K562 (cell line): ENCODE data around the gene ADAM33. TPM values are rescaled to one million over a fixed set of nuclear protein-coding genes. Genes with fewer than 3 reads are reported as not detected.

Source experiments
- ATAC-seq: fragments of 200-7000 bp; cut with Tn5 transposase; 3 replicates; pipeline ENCODE4 v1.9.1; 2020; ENCODE audit warnings: moderate library complexity
- BruUV-seq: library from RNA; stranded (reverse); fragments of 400-500 nt; replicated peaks from 2 replicates; lab custom pipeline; 2021; lab: Mats Ljungman, UMichigan
- CTCF ChIA-PET: fragments of 300-600 bp; formaldehyde crosslinking; extraction: SDS; loops from one replicate; lab custom pipeline; 2021; ENCODE audit warnings: low intra/inter-chr PET ratio; lab: Yijun Ruan, JAX
- POLR2A ChIA-PET: fragments of 300-600, 350-650 bp; sonication (Branson Sonifier 250); formaldehyde crosslinking; extraction: SDS; loops from one replicate; lab custom pipeline; 2021; ENCODE audit warnings: antibody characterized with exemption, inconsistent platforms; lab: Yijun Ruan, JAX
- DNase-seq, 4 experiments: peaks; one replicate each; pipeline versions ENCODE4 v3.0.0 to v3.0.0-alpha.2; 2011 to 2018; ENCODE audit warnings: low spot score in 3 of 4, mixed read lengths in 3 of 4; ENCODE audit errors: extremely low read depth in 1 of 4
- FAIRE-seq: peaks from 2 replicates; lab custom pipeline; 2011; peaks lifted over from hg19 to GRCh38; lab: Jason Lieb, UNC
- H2AFZ ChIP-seq: 2 replicates; pipeline ENCODE4 v1.6.0; 2011; ENCODE audit warnings: low read depth, low read length, control low read depth, inconsistent platforms
- H3K27ac ChIP-seq: fragments of 200-600 bp; 3 replicates; pipeline ENCODE4 v1.8.0; 2011; ENCODE audit warnings: low read depth, mild to moderate bottlenecking, control low read depth, inconsistent platforms, low read length, moderate library complexity, mixed read lengths; ENCODE audit errors: extremely low read depth
- H3K27me3 ChIP-seq, 2 experiments: fragments of 300-600 bp in 1 of 2; 2 replicates in 1 of 2; 3 replicates in 1 of 2; pipeline versions ENCODE4 v1.6.0 to v1.8.0; 2011; ENCODE audit warnings: inconsistent platforms in 2 of 2, low read length in 2 of 2, mild to moderate bottlenecking in 1 of 2, mixed read lengths in 1 of 2, moderate library complexity in 1 of 2; ENCODE audit not compliant: control insufficient read depth in 2 of 2, insufficient read depth in 2 of 2
- H3K36me3 ChIP-seq: fragments of 300-600 bp; 3 replicates; pipeline ENCODE4 v1.8.0; 2011; ENCODE audit warnings: mild to moderate bottlenecking, low read length, inconsistent platforms; ENCODE audit not compliant: control insufficient read depth, insufficient read depth
- H3K4me1 ChIP-seq, 2 experiments: fragments of 200-600 bp in 1 of 2; replicated peaks in 1 of 2; 2 replicates in 1 of 2; 3 replicates in 1 of 2; pipeline versions ENCODE4 v1.5.1 to v1.8.0; 2011; ENCODE audit warnings: inconsistent platforms in 2 of 2, low read length in 2 of 2, mild to moderate bottlenecking in 1 of 2, mixed read lengths in 1 of 2, moderate library complexity in 1 of 2; ENCODE audit not compliant: control insufficient read depth in 2 of 2, insufficient read depth in 2 of 2
- H3K4me2 ChIP-seq: 2 replicates; pipeline ENCODE4 v1.6.1; 2011; ENCODE audit warnings: low read length, control low read depth, inconsistent platforms, mixed read lengths; ENCODE audit not compliant: insufficient read depth
- H3K4me3 ChIP-seq: fragments of 200-600 bp; sonication (generic), shearing (Covaris generic); 2 replicates; pipeline ENCODE4 v1.5.1; 2016; ENCODE audit warnings: control low read depth, inconsistent platforms
- H3K79me2 ChIP-seq: fragments of 200-600 bp; 3 replicates; pipeline ENCODE4 v1.8.0; 2011; ENCODE audit warnings: low read length, inconsistent platforms; ENCODE audit not compliant: control insufficient read depth, insufficient read depth
- H3K9ac ChIP-seq, 2 experiments: 2 replicates each; pipeline versions ENCODE4 v1.6.0 to v1.6.1; 2011; ENCODE audit warnings: low read depth in 2 of 2, low read length in 2 of 2, control low read depth in 1 of 2, inconsistent platforms in 1 of 2, mild to moderate bottlenecking in 1 of 2, mixed read lengths in 1 of 2; ENCODE audit not compliant: insufficient read depth in 1 of 2
- H3K9me1 ChIP-seq: one replicate; pipeline ENCODE4 v1.6.0; 2011; ENCODE audit warnings: inconsistent platforms, mild to moderate bottlenecking, low read length, moderate library complexity; ENCODE audit not compliant: control insufficient read depth, insufficient read depth
- H3K9me3 ChIP-seq: replicated peaks from 2 replicates; pipeline ENCODE4 v1.5.1; 2011; ENCODE audit warnings: low read depth, low read length, inconsistent platforms; ENCODE audit not compliant: control insufficient read depth, insufficient read depth
- H4K20me1 ChIP-seq: replicated peaks from 2 replicates; pipeline ENCODE4 v1.6.1; 2011; ENCODE audit warnings: low read length, inconsistent platforms, mixed read lengths; ENCODE audit not compliant: control insufficient read depth, insufficient read depth
- ETV1 ChIP-seq: fragments of 450-650 bp; conservative IDR thresholded peaks from 2 replicates; pipeline ENCODE4 v1.6.1; 2016; ENCODE audit warnings: missing genetic modification characterization, control low read depth, low read depth, missing compliant biosample characterization
- WGBS: fragments of 100-300 bp; shearing (Covaris generic); methylation state at CpG from one replicate; pipeline ENCODE4 v1.1.6; 2016; ENCODE audit warnings: low coverage, mixed read lengths; ENCODE audit not compliant: insufficient coverage; ENCODE audit errors: missing lambda C conversion rate; 5-methylcytosine and 5-hydroxymethylcytosine counted together
- in situ Hi-C: fragments of 300-500 bp; cut with MboI; formaldehyde crosslinking; loops from 4 replicates; pipeline ENCODE4 v1.15.0; 2018; ENCODE audit warnings: inconsistent platforms, mixed read lengths
- intact Hi-C: fragments of 100-400 bp; cut with micrococcal nuclease; formaldehyde crosslinking; loops from 2 replicates; pipeline ENCODE4 v1.14.2; 2022
- polyA plus RNA-seq, 8 experiments: library from polyadenylated mRNA; depleted of rRNA in 4 of 8; stranded (reverse) in 5 of 8; unstranded in 3 of 8; fragments of >200 nt; fragmentation: Nextera tagmentation in 2 of 8; fragmentation: Illumina TruSeq in 1 of 8; extraction: Ambion mirVana in 2 of 8; extraction: Trizol in 1 of 8; gene quantifications; 2 replicates each; pipeline versions ENCODE4 v1.2.1 to v1.2.3, GENCODE V29; 2011 to 2014; ENCODE audit warnings: inconsistent platforms in 1 of 8, missing spikeins in 1 of 8
- total RNA-seq, 7 experiments: library from RNA; depleted of rRNA in 6 of 7; stranded (reverse); fragments of >200 nt in 6 of 7; fragmentation: Illumina TruSeq in 2 of 7; extraction: Trizol in 2 of 7; gene quantifications; 2 replicates each; pipeline versions ENCODE4 v1.2.1 to v1.2.3, GENCODE V29; 2011 to 2021; ENCODE audit warnings: low replicate concordance in 1 of 7
- TF ChIP-seq, protein P1 (sequence below), 3 experiments: IDR thresholded peaks in 2 of 3; conservative IDR thresholded peaks in 1 of 3; 2 replicates each; pipeline ENCODE4 v1.5.1; 2011 to 2012; ENCODE audit warnings: low read length in 3 of 3, mild to moderate bottlenecking in 3 of 3, control low read depth in 2 of 3, improper control_type of control experiment in 1 of 3, inconsistent platforms in 1 of 3, low read depth in 1 of 3, mixed read lengths in 1 of 3, moderate library complexity in 1 of 3; ENCODE audit not compliant: insufficient read depth in 2 of 3

The ADAM33 gene
- total and polyA plus RNA-seq, 9 of the 15 experiments (the other 6 are each of a cell fraction or from before 2014, with no cell fraction given): not detected

GRCh38 chr20:3621111-3621510 is 60.7 kb downstream of the ADAM33 start:
- POLR2A ChIA-PET: no interaction called here
- CTCF ChIA-PET: no interaction called here
- Histone ChIP-seq H2AFZ (no peak overlapping the region), H3K4me3 (no peak overlapping the region), H3K27me3 (no peaks in the 10 kb centered on the region), H3K4me1 (no peaks in the 10 kb centered on the region; a peak in 1 of 5 replicates), H3K36me3 (no peaks in the 10 kb centered on the region), H3K79me2 (no peaks in the 10 kb centered on the region), H3K27ac (no peak overlapping the region), H4K20me1 (no peaks in the 10 kb centered on the region), H3K9ac (no peak overlapping the region), H3K9me3 (no peaks in the 10 kb centered on the region), H3K9me1 (no peaks in the 10 kb centered on the region), H3K4me2 (no peak overlapping the region)
- FAIRE-seq: no peak
- BruUV-seq: no TSS peak
- TF ChIP-seq, protein P1, sequence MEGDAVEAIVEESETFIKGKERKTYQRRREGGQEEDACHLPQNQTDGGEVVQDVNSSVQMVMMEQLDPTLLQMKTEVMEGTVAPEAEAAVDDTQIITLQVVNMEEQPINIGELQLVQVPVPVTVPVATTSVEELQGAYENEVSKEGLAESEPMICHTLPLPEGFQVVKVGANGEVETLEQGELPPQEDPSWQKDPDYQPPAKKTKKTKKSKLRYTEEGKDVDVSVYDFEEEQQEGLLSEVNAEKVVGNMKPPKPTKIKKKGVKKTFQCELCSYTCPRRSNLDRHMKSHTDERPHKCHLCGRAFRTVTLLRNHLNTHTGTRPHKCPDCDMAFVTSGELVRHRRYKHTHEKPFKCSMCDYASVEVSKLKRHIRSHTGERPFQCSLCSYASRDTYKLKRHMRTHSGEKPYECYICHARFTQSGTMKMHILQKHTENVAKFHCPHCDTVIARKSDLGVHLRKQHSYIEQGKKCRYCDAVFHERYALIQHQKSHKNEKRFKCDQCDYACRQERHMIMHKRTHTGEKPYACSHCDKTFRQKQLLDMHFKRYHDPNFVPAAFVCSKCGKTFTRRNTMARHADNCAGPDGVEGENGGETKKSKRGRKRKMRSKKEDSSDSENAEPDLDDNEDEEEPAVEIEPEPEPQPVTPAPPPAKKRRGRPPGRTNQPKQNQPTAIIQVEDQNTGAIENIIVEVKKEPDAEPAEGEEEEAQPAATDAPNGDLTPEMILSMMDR (IDR thresholded peaks at IDR 0.05 in 2 of 3, conservative IDR thresholded peaks at IDR 0.05 in 1 of 3; ENCODE audit: insufficient read depth in 2 of 3, low read depth in 1 of 3, low read length in 3 of 3): 0 out of 6 replicates have a peak, but pooled peaks of 2 of the 3 experiments have one; percentile 3 to 27
- no peak for TF ChIP-seq ETV1
- 68% methylated on average over 6 of the region's 8 CpGs for WGBS
- DNase-seq: no peak
- peak; percentile 48; the same call in 1 of the 3 replicates for ATAC-seq
- intact Hi-C loops (loop anchor here (10.0 kb wide), 1 partner anchor 56 kb away; no protein-coding TSS in a partner anchor), in situ Hi-C loops (no loop called here)

Other genes with a start within 250 kb of the ADAM33 start
Only the 7 nearest of the 11 such genes appear.
- not detected in 2 replicates for gene GFRA4, start 18.6 kb downstream of the ADAM33 start, total RNA-seq (2014; rRNA removed)
- not detected in 2 replicates for gene GFRA4, start 18.6 kb downstream of the ADAM33 start, total RNA-seq (2014; rRNA removed; fragmentation: Illumina TruSeq; extraction: Trizol)
- not detected in 2 replicates for gene GFRA4, start 18.6 kb downstream of the ADAM33 start, total RNA-seq (2015; rRNA removed; fragmentation: Illumina TruSeq; extraction: Trizol)
- not detected in 2 replicates for gene GFRA4, start 18.6 kb downstream of the ADAM33 start, total RNA-seq (2021)
- gene GFRA4, start 18.6 kb downstream of the ADAM33 start, polyA plus RNA-seq (2011; rRNA removed): not detected in 2 replicates
- not detected in 2 replicates for gene GFRA4, start 18.6 kb downstream of the ADAM33 start, polyA plus RNA-seq (2014; fragmentation: Illumina TruSeq; extraction: Trizol)
- not detected for gene GFRA4, start 18.6 kb downstream of the ADAM33 start, polyA plus RNA-seq (2014; fragmentation: Nextera tagmentation; extraction: Ambion mirVana)
- not detected in 2 replicates for gene GFRA4, start 18.6 kb downstream of the ADAM33 start, polyA plus RNA-seq (2014; rRNA removed)
- 0.05 TPM in 1 of 2 replicates, not detected in the other for gene SIGLEC1, start 30.6 kb upstream of the ADAM33 start, total RNA-seq (2014; rRNA removed)
- not detected in 2 replicates for gene SIGLEC1, start 30.6 kb upstream of the ADAM33 start, total RNA-seq (2014; rRNA removed; fragmentation: Illumina TruSeq; extraction: Trizol)
- gene SIGLEC1, start 30.6 kb upstream of the ADAM33 start, total RNA-seq (2015; rRNA removed; fragmentation: Illumina TruSeq; extraction: Trizol): not detected in 2 replicates
- 0.04 and 0.07 TPM in 2 replicates for gene SIGLEC1, start 30.6 kb upstream of the ADAM33 start, total RNA-seq (2021)
- gene SIGLEC1, start 30.6 kb upstream of the ADAM33 start, polyA plus RNA-seq (2011; rRNA removed): not detected in 2 replicates
- gene SIGLEC1, start 30.6 kb upstream of the ADAM33 start, polyA plus RNA-seq (2014; fragmentation: Illumina TruSeq; extraction: Trizol): not detected in 2 replicates
- not detected for gene SIGLEC1, start 30.6 kb upstream of the ADAM33 start, polyA plus RNA-seq (2014; fragmentation: Nextera tagmentation; extraction: Ambion mirVana)
- not detected in 2 replicates for gene SIGLEC1, start 30.6 kb upstream of the ADAM33 start, polyA plus RNA-seq (2014; rRNA removed)
- not detected in 2 replicates for gene HSPA12B, start 50.7 kb upstream of the ADAM33 start, total RNA-seq (2014; rRNA removed)
- gene HSPA12B, start 50.7 kb upstream of the ADAM33 start, total RNA-seq (2014; rRNA removed; fragmentation: Illumina TruSeq; extraction: Trizol): not detected in 2 replicates
- gene HSPA12B, start 50.7 kb upstream of the ADAM33 start, total RNA-seq (2015; rRNA removed; fragmentation: Illumina TruSeq; extraction: Trizol): not detected in 2 replicates
- gene HSPA12B, start 50.7 kb upstream of the ADAM33 start, total RNA-seq (2021): 0.07 TPM in 1 of 2 replicates, not detected in the other
- not detected in 2 replicates for gene HSPA12B, start 50.7 kb upstream of the ADAM33 start, polyA plus RNA-seq (2011; rRNA removed)
- 0.03 TPM in 1 of 2 replicates, not detected in the other for gene HSPA12B, start 50.7 kb upstream of the ADAM33 start, polyA plus RNA-seq (2014; fragmentation: Illumina TruSeq; extraction: Trizol)
- gene HSPA12B, start 50.7 kb upstream of the ADAM33 start, polyA plus RNA-seq (2014; fragmentation: Nextera tagmentation; extraction: Ambion mirVana): not detected
- gene HSPA12B, start 50.7 kb upstream of the ADAM33 start, polyA plus RNA-seq (2014; rRNA removed): not detected in 2 replicates
- gene ADISSP, start 85.7 kb upstream of the ADAM33 start, total RNA-seq (2014; rRNA removed): 65.7 and 101 TPM in 2 replicates
- gene ADISSP, start 85.7 kb upstream of the ADAM33 start, total RNA-seq (2014; rRNA removed; fragmentation: Illumina TruSeq; extraction: Trizol): 12.2 and 16.3 TPM in 2 replicates
- gene ADISSP, start 85.7 kb upstream of the ADAM33 start, total RNA-seq (2015; rRNA removed; fragmentation: Illumina TruSeq; extraction: Trizol): 34.5 and 35.8 TPM in 2 replicates
- gene ADISSP, start 85.7 kb upstream of the ADAM33 start, total RNA-seq (2021): 70.6 and 79.9 TPM in 2 replicates
- 22.8 and 42.8 TPM in 2 replicates for gene ADISSP, start 85.7 kb upstream of the ADAM33 start, polyA plus RNA-seq (2011; rRNA removed)
- gene ADISSP, start 85.7 kb upstream of the ADAM33 start, polyA plus RNA-seq (2014; fragmentation: Illumina TruSeq; extraction: Trizol): 23.4 and 63.9 TPM in 2 replicates
- gene ADISSP, start 85.7 kb upstream of the ADAM33 start, polyA plus RNA-seq (2014; fragmentation: Nextera tagmentation; extraction: Ambion mirVana): 1 to 10 TPM; 1.4 to 4.9 TPM
- gene ADISSP, start 85.7 kb upstream of the ADAM33 start, polyA plus RNA-seq (2014; rRNA removed): 37.2 and 53.4 TPM in 2 replicates
- gene SPEF1, start 99.4 kb upstream of the ADAM33 start, total RNA-seq (2014; rRNA removed): not detected in 2 replicates
- gene SPEF1, start 99.4 kb upstream of the ADAM33 start, total RNA-seq (2014; rRNA removed; fragmentation: Illumina TruSeq; extraction: Trizol): not detected in 2 replicates
- gene SPEF1, start 99.4 kb upstream of the ADAM33 start, total RNA-seq (2015; rRNA removed; fragmentation: Illumina TruSeq; extraction: Trizol): not detected in 2 replicates
- gene SPEF1, start 99.4 kb upstream of the ADAM33 start, total RNA-seq (2021): not detected in 2 replicates
- gene SPEF1, start 99.4 kb upstream of the ADAM33 start, polyA plus RNA-seq (2011; rRNA removed): 0.04 TPM in 1 of 2 replicates, not detected in the other
- gene SPEF1, start 99.4 kb upstream of the ADAM33 start, polyA plus RNA-seq (2014; fragmentation: Illumina TruSeq; extraction: Trizol): not detected in 2 replicates
- gene SPEF1, start 99.4 kb upstream of the ADAM33 start, polyA plus RNA-seq (2014; fragmentation: Nextera tagmentation; extraction: Ambion mirVana): not detected
- gene SPEF1, start 99.4 kb upstream of the ADAM33 start, polyA plus RNA-seq (2014; rRNA removed): not detected in 2 replicates
- 59.3 and 78.6 TPM in 2 replicates for gene CENPB, start 104.7 kb upstream of the ADAM33 start, total RNA-seq (2014; rRNA removed)
- gene CENPB, start 104.7 kb upstream of the ADAM33 start, total RNA-seq (2014; rRNA removed; fragmentation: Illumina TruSeq; extraction: Trizol): 11.4 and 15.0 TPM in 2 replicates
- 36.0 and 36.5 TPM in 2 replicates for gene CENPB, start 104.7 kb upstream of the ADAM33 start, total RNA-seq (2015; rRNA removed; fragmentation: Illumina TruSeq; extraction: Trizol)
- 61.7 and 70.8 TPM in 2 replicates for gene CENPB, start 104.7 kb upstream of the ADAM33 start, total RNA-seq (2021)
- gene CENPB, start 104.7 kb upstream of the ADAM33 start, polyA plus RNA-seq (2011; rRNA removed): 12.7 and 14.7 TPM in 2 replicates
- 24.9 and 30.8 TPM in 2 replicates for gene CENPB, start 104.7 kb upstream of the ADAM33 start, polyA plus RNA-seq (2014; fragmentation: Illumina TruSeq; extraction: Trizol)
- gene CENPB, start 104.7 kb upstream of the ADAM33 start, polyA plus RNA-seq (2014; fragmentation: Nextera tagmentation; extraction: Ambion mirVana): under 1 TPM; 0.17 to 0.20 TPM
- gene CENPB, start 104.7 kb upstream of the ADAM33 start, polyA plus RNA-seq (2014; rRNA removed): 26.1 and 28.9 TPM in 2 replicates
- gene CDC25B, start 114.3 kb upstream of the ADAM33 start, total RNA-seq (2014; rRNA removed): 11.5 and 16.1 TPM in 2 replicates
- gene CDC25B, start 114.3 kb upstream of the ADAM33 start, total RNA-seq (2014; rRNA removed; fragmentation: Illumina TruSeq; extraction: Trizol): 5.9 and 7.2 TPM in 2 replicates
- gene CDC25B, start 114.3 kb upstream of the ADAM33 start, total RNA-seq (2015; rRNA removed; fragmentation: Illumina TruSeq; extraction: Trizol): 7.8 and 9.3 TPM in 2 replicates
- 31.4 and 35.7 TPM in 2 replicates for gene CDC25B, start 114.3 kb upstream of the ADAM33 start, total RNA-seq (2021)
- 9.5 and 25.1 TPM in 2 replicates for gene CDC25B, start 114.3 kb upstream of the ADAM33 start, polyA plus RNA-seq (2011; rRNA removed)
- 25.8 and 30.6 TPM in 2 replicates for gene CDC25B, start 114.3 kb upstream of the ADAM33 start, polyA plus RNA-seq (2014; fragmentation: Illumina TruSeq; extraction: Trizol)
- 1 to 10 TPM; 2.3 to 3.1 TPM for gene CDC25B, start 114.3 kb upstream of the ADAM33 start, polyA plus RNA-seq (2014; fragmentation: Nextera tagmentation; extraction: Ambion mirVana)
- 22.9 and 26.3 TPM in 2 replicates for gene CDC25B, start 114.3 kb upstream of the ADAM33 start, polyA plus RNA-seq (2014; rRNA removed)